ENCODE results near the gene DNAH1. TPM values are rescaled to one million over a fixed set of nuclear protein-coding genes. Genes with fewer than 3 reads are reported as not detected.
A peak's percentile ranks its signal among the peaks of the same experiment; 100 is the strongest.

Gene DNAH1
- total and polyA plus RNA-seq, 2 of the 13 experiments (the other 11 are each of a cell fraction or from before 2014, with no cell fraction given), result 0.64 to 3.5 TPM

DNA sequence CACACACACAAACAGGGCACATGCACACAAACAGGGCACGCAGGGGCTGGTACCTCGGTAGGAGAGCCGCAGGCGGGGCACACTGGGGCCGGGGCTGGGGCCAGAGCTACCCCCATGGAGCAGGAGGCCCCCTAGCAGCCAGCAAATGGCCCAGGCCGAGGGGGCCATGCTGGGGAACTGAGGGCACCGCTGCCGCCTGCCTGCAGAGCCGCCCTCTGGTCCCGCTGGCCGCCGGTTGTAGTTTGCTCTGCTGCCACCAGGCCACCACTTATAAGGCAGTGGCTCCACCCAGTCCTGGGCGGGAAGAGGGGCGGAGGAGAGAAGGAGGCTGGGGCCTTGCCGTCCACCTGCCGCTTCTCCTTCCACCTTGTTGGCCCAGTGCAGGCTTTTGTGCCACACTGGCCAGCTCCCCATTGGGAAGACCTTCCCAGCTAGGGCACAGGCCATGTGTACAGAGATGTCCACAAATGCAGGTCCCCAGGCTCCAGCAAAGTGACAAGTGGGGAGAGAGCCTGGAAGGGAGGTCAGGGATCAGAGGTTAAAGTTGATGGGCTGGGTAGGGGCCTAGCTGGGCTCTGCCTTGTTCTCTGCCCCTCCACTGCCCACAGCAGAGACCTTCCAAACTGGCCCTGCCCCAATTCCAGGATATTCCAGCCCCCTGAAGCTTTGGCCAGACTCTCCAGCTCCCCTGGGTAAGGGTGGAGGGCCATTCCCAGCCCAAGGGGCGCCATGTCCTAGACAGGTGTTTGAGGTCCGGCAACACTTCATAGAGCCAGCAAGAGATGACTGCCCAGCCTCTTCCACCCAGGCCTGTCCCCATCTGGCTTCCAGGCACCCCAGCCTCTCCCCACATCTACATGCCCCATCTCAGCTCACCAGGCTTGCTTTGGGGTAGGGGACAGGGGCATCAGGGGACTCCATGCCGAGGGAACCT, 129.0 kb downstream of the DNAH1 start, which contains the start of gene SEMA3G (continued):
- TF ChIP-seq, protein P1, sequence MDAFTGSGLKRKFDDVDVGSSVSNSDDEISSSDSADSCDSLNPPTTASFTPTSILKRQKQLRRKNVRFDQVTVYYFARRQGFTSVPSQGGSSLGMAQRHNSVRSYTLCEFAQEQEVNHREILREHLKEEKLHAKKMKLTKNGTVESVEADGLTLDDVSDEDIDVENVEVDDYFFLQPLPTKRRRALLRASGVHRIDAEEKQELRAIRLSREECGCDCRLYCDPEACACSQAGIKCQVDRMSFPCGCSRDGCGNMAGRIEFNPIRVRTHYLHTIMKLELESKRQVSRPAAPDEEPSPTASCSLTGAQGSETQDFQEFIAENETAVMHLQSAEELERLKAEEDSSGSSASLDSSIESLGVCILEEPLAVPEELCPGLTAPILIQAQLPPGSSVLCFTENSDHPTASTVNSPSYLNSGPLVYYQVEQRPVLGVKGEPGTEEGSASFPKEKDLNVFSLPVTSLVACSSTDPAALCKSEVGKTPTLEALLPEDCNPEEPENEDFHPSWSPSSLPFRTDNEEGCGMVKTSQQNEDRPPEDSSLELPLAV (CRISPR knock-in tag; conservative IDR thresholded peaks at IDR 0.05; ENCODE audit: low read depth), result no peak
- TF ChIP-seq MAFK (conservative IDR thresholded peaks at IDR 0.05 in 1 of 2, IDR thresholded peaks at IDR 0.05 in 1 of 2; ENCODE audit: low read length in 2 of 2) (no peak), SP4 (CRISPR knock-in tag; IDR thresholded peaks at IDR 0.05) (peak; percentile 88), MBD4 (IDR thresholded peaks at IDR 0.05; ENCODE audit: borderline replicate concordance, low read length) (no peak), GABPA (IDR thresholded peaks at IDR 0.05; ENCODE audit: low read depth, low read length) (no peak), GABPA (CRISPR knock-in tag; IDR thresholded peaks at IDR 0.05; ENCODE audit: low read depth) (no peak), ZNF292 (CRISPR knock-in tag; IDR thresholded peaks at IDR 0.05; ENCODE audit: borderline replicate concordance, low read depth) (peak; percentile 32; the same call in 1 of the 2 replicates), NCOA2 (CRISPR knock-in tag; IDR thresholded peaks at IDR 0.05) (0 out of 2 replicates have a peak, but pooled peaks have one; percentile 10), ZNF501 (CRISPR knock-in tag; IDR thresholded peaks at IDR 0.05) (peak; percentile 45; the same call in 1 of the 2 replicates), SP5 (CRISPR knock-in tag; IDR thresholded peaks at IDR 0.05; ENCODE audit: borderline replicate concordance, low read depth) (peak; percentile 64; the same call in 1 of the 2 replicates), THAP11 (CRISPR knock-in tag; IDR thresholded peaks at IDR 0.05) (0 out of 2 replicates have a peak, but pooled peaks have one; percentile 20), ZNF331 (CRISPR knock-in tag; IDR thresholded peaks at IDR 0.05) (peak; percentile 70; the same call in 1 of the 2 replicates), SNAI1 (CRISPR knock-in tag; IDR thresholded peaks at IDR 0.05; ENCODE audit: borderline replicate concordance) (peak; percentile 70; the same call in 1 of the 2 replicates), SATB2 (CRISPR knock-in tag; IDR thresholded peaks at IDR 0.05) (no peak), HNF4A (CRISPR knock-in tag; IDR thresholded peaks at IDR 0.05) (0 out of 2 replicates have a peak, but pooled peaks have one; percentile 9), ZNF24 (IDR thresholded peaks at IDR 0.05) (no peak), SNAPC2 (CRISPR knock-in tag; IDR thresholded peaks at IDR 0.05) (no peak), ZNF3 (CRISPR knock-in tag; IDR thresholded peaks at IDR 0.05) (no peak), POLR2AphosphoS5 (IDR thresholded peaks at IDR 0.05; ENCODE audit: low read depth, low read length) (peak; percentile 95), BRCA1 (CRISPR knock-in tag; IDR thresholded peaks at IDR 0.05) (no peak)
- TF ChIP-seq, protein P2, sequence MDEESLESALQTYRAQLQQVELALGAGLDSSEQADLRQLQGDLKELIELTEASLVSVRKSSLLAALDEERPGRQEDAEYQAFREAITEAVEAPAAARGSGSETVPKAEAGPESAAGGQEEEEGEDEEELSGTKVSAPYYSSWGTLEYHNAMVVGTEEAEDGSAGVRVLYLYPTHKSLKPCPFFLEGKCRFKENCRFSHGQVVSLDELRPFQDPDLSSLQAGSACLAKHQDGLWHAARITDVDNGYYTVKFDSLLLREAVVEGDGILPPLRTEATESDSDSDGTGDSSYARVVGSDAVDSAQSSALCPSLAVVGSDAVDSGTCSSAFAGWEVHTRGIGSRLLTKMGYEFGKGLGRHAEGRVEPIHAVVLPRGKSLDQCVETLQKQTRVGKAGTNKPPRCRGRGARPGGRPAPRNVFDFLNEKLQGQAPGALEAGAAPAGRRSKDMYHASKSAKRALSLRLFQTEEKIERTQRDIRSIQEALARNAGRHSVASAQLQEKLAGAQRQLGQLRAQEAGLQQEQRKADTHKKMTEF (CRISPR knock-in tag; IDR thresholded peaks at IDR 0.05), result peak; percentile 81; the same call in 1 of the 2 replicates
- TF ChIP-seq, protein P3, sequence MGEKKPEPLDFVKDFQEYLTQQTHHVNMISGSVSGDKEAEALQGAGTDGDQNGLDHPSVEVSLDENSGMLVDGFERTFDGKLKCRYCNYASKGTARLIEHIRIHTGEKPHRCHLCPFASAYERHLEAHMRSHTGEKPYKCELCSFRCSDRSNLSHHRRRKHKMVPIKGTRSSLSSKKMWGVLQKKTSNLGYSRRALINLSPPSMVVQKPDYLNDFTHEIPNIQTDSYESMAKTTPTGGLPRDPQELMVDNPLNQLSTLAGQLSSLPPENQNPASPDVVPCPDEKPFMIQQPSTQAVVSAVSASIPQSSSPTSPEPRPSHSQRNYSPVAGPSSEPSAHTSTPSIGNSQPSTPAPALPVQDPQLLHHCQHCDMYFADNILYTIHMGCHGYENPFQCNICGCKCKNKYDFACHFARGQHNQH (CRISPR knock-in tag; IDR thresholded peaks at IDR 0.05), result peak; percentile 55; the same call in 1 of the 2 replicates
- TF ChIP-seq, protein P4, sequence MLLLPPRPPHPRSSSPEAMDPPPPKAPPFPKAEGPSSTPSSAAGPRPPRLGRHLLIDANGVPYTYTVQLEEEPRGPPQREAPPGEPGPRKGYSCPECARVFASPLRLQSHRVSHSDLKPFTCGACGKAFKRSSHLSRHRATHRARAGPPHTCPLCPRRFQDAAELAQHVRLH (CRISPR knock-in tag; IDR thresholded peaks at IDR 0.05; ENCODE audit: borderline replicate concordance, low read depth), result peak; percentile 64; the same call in 1 of the 2 replicates
- TF ChIP-seq, protein P5, sequence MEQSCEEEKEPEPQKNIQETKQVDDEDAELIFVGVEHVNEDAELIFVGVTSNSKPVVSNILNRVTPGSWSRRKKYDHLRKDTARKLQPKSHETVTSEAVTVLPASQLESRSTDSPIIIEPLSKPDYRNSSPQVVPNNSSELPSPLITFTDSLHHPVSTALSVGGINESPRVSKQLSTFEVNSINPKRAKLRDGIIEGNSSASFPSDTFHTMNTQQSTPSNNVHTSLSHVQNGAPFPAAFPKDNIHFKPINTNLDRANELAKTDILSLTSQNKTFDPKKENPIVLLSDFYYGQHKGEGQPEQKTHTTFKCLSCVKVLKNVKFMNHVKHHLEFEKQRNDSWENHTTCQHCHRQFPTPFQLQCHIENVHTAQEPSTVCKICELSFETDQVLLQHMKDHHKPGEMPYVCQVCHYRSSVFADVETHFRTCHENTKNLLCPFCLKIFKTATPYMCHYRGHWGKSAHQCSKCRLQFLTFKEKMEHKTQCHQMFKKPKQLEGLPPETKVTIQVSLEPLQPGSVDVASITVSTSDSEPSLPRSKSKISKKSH (CRISPR knock-in tag; IDR thresholded peaks at IDR 0.05; ENCODE audit: borderline replicate concordance), result no peak
